Measurements from ENCODE around the gene POP7.

The POP7 gene

DNA sequence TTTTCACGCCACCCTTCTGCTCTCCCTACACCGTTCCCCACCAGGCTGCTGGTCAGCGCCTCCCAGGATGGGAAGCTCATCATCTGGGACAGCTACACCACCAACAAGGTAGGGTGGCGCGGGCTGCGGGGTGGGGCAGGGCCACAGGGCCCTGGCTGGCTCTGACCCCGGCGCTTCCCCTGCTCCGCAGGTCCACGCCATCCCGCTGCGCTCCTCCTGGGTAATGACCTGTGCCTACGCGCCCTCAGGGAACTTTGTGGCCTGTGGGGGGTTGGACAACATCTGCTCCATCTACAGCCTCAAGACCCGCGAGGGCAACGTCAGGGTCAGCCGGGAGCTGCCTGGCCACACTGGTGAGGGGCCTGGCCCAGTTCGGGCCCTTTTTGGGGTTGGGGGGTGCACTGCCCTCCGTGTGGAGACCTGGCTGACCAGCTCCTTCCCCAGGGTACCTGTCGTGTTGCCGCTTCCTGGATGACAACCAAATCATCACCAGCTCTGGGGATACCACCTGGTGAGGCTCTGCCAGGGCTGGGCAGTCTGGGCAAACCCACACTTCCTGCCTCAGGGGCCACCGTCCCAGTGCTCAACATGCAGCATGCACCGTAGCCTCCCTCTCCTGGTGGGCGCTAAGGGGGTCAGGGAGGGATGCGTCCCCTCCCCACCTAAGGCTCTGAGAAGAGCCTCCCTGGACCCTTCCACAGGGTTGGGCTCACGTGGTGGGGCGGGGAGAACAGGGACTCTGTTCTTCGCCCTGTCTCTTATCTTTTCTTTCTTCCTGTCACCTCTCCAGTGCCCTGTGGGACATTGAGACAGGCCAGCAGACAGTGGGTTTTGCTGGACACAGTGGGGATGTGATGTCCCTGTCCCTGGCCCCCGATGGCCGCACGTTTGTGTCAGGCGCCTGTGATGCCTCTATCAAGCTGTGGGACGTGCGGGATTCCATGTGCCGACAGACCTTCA lies 28.3 kb upstream of the POP7 start:
- TF ChIP-seq TEAD4 (IDR thresholded peaks at IDR 0.05) (no peak), EGR1 (IDR thresholded peaks at IDR 0.05) (no peak), TCF12 (IDR thresholded peaks at IDR 0.05; ENCODE audit: low read depth) (no peak), TAF1 (IDR thresholded peaks at IDR 0.05; ENCODE audit: low read depth) (no peak), EP300 (IDR thresholded peaks at IDR 0.05; ENCODE audit: borderline replicate concordance) (no peak), YY1 (IDR thresholded peaks at IDR 0.05; ENCODE audit: low read depth) (no peak), FOXM1 (IDR thresholded peaks at IDR 0.05; ENCODE audit: borderline replicate concordance, low read depth) (no peak), RAD21 (IDR thresholded peaks at IDR 0.05; ENCODE audit: low read depth) (no peak), CEBPB (IDR thresholded peaks at IDR 0.05) (no peak), USF1 (IDR thresholded peaks at IDR 0.05) (no peak), CREB1 (IDR thresholded peaks at IDR 0.05; ENCODE audit: low read depth) (no peak), ZBTB7A (IDR thresholded peaks at IDR 0.05; ENCODE audit: low read depth) (no peak), REST (IDR thresholded peaks at IDR 0.05; ENCODE audit: low read depth) (no peak), NFIC (IDR thresholded peaks at IDR 0.05) (no peak)
- TF ChIP-seq, protein P1, sequence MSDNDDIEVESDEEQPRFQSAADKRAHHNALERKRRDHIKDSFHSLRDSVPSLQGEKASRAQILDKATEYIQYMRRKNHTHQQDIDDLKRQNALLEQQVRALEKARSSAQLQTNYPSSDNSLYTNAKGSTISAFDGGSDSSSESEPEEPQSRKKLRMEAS (IDR thresholded peaks at IDR 0.05): no peak

- TF ChIP-seq, protein P1 (IDR thresholded peaks at IDR 0.05): no peak
- TF ChIP-seq TEAD4 (IDR thresholded peaks at IDR 0.05): no peak
- no peak for TF ChIP-seq USF1 (IDR thresholded peaks at IDR 0.05)
- TF ChIP-seq NFIC (IDR thresholded peaks at IDR 0.05): no peak
- TF ChIP-seq CEBPB (IDR thresholded peaks at IDR 0.05): no peak
- TF ChIP-seq EGR1 (IDR thresholded peaks at IDR 0.05): no peak
- TF ChIP-seq EP300 (IDR thresholded peaks at IDR 0.05; ENCODE audit: borderline replicate concordance): no peak
- no peak for TF ChIP-seq YY1 (IDR thresholded peaks at IDR 0.05; ENCODE audit: low read depth)
- no peak for TF ChIP-seq ZBTB7A (IDR thresholded peaks at IDR 0.05; ENCODE audit: low read depth)
- no peak for TF ChIP-seq TAF1 (IDR thresholded peaks at IDR 0.05; ENCODE audit: low read depth)
- no peak for TF ChIP-seq CREB1 (IDR thresholded peaks at IDR 0.05; ENCODE audit: low read depth)
- no peak for TF ChIP-seq TCF12 (IDR thresholded peaks at IDR 0.05; ENCODE audit: low read depth)
- no peak for TF ChIP-seq RAD21 (IDR thresholded peaks at IDR 0.05; ENCODE audit: low read depth)
- TF ChIP-seq REST (IDR thresholded peaks at IDR 0.05; ENCODE audit: low read depth): no peak
- TF ChIP-seq FOXM1 (IDR thresholded peaks at IDR 0.05; ENCODE audit: borderline replicate concordance, low read depth): no peak
Observed at GRCh38 chr7:100678291-100678984, 27.5 kb upstream of the POP7 start.

- TF ChIP-seq CEBPB (IDR thresholded peaks at IDR 0.05) (no peak), YY1 (IDR thresholded peaks at IDR 0.05; ENCODE audit: low read depth) (no peak), ZBTB7A (IDR thresholded peaks at IDR 0.05; ENCODE audit: low read depth) (no peak; the same call in 1 of the 2 replicates), REST (IDR thresholded peaks at IDR 0.05; ENCODE audit: low read depth) (no peak), CREB1 (IDR thresholded peaks at IDR 0.05; ENCODE audit: low read depth) (no peak), TEAD4 (IDR thresholded peaks at IDR 0.05) (no peak), TCF12 (IDR thresholded peaks at IDR 0.05; ENCODE audit: low read depth) (no peak), EP300 (IDR thresholded peaks at IDR 0.05; ENCODE audit: borderline replicate concordance) (no peak), EGR1 (IDR thresholded peaks at IDR 0.05) (no peak), TAF1 (IDR thresholded peaks at IDR 0.05; ENCODE audit: low read depth) (no peak), FOXM1 (IDR thresholded peaks at IDR 0.05; ENCODE audit: borderline replicate concordance, low read depth) (no peak), USF1 (IDR thresholded peaks at IDR 0.05) (no peak), RAD21 (IDR thresholded peaks at IDR 0.05; ENCODE audit: low read depth) (no peak), NFIC (IDR thresholded peaks at IDR 0.05) (no peak)
- TF ChIP-seq, protein P1 (IDR thresholded peaks at IDR 0.05): no peak
Observed at GRCh38 chr7:100679129-100679926, 26.6 kb upstream of the POP7 start.
